SK-N-SH treated with all-trans-retinoic acid at 6 μM for 48 hours (cell line): Measurements from ENCODE around the gene MCM9.
A peak's percentile ranks its signal among the peaks of the same experiment; 100 is the strongest.

ENCODE experiments used
- ATAC-seq: fragments of 200-7000 bp; cut with Tn5 transposase; 3 replicates; pipeline ENCODE4 v1.9.1; 2020; ENCODE audit warnings: mild to moderate bottlenecking, moderate library complexity
- ARNTL ChIP-seq: fragments of 450-650 bp; formaldehyde crosslinking; IDR thresholded peaks from 2 replicates; pipeline ENCODE4 v1.5.0; 2020; ENCODE audit warnings: low read depth, mild to moderate bottlenecking, moderate library complexity, borderline replicate concordance
- BACH2 ChIP-seq: fragments of 250-450 bp; sonication (Bioruptor Pico); IDR thresholded peaks from 2 replicates; pipeline ENCODE4 v1.9.0; 2021; ENCODE audit warnings: mild to moderate bottlenecking, borderline replicate concordance
- CSDC2 ChIP-seq: fragments of 250-450 bp; sonication (Bioruptor Pico); IDR thresholded peaks from 2 replicates; pipeline ENCODE4 v1.5.0; 2020; ENCODE audit warnings: mild to moderate bottlenecking, moderate library complexity
- ESRRG ChIP-seq: fragments of 250-450 bp; sonication (Bioruptor Pico); IDR thresholded peaks from 2 replicates; pipeline ENCODE4 v1.6.1; 2021; ENCODE audit warnings: mild to moderate bottlenecking
- GLIS3 ChIP-seq: fragments of 250-450 bp; sonication (Bioruptor Pico); IDR thresholded peaks from 2 replicates; pipeline ENCODE4 v1.5.0; 2020; ENCODE audit warnings: mild to moderate bottlenecking, moderate library complexity
- ISL1 ChIP-seq: fragments of 250-450 bp; sonication (Bioruptor Pico); IDR thresholded peaks from 2 replicates; pipeline ENCODE4 v2.1.2; 2022; ENCODE audit warnings: mild to moderate bottlenecking, moderate library complexity
- OSR1 ChIP-seq: fragments of 250-450 bp; sonication (Bioruptor Pico); IDR thresholded peaks from 2 replicates; pipeline ENCODE4 v1.8.0; 2022; ENCODE audit warnings: moderate library complexity, mild to moderate bottlenecking, inconsistent platforms
- PPARA ChIP-seq: fragments of 250-450 bp; sonication (Bioruptor Pico); IDR thresholded peaks from 2 replicates; pipeline ENCODE4 v1.5.0; 2020; ENCODE audit warnings: mild to moderate bottlenecking, borderline replicate concordance
- RARB ChIP-seq: fragments of 250-450 bp; sonication (Bioruptor Pico); IDR thresholded peaks from 2 replicates; pipeline ENCODE4 v1.8.0; 2021; ENCODE audit warnings: mild to moderate bottlenecking, moderate library complexity
- SNAI2 ChIP-seq: fragments of 250-450 bp; sonication (Bioruptor Pico); IDR thresholded peaks from 2 replicates; pipeline ENCODE4 v1.5.0; 2020; ENCODE audit warnings: mild to moderate bottlenecking, moderate library complexity
- TCF4 ChIP-seq: fragments of 250-450 bp; sonication (Bioruptor Pico); IDR thresholded peaks from 2 replicates; pipeline ENCODE4 v1.8.0; 2021; ENCODE audit warnings: mild to moderate bottlenecking, moderate library complexity, borderline replicate concordance
- TOX ChIP-seq: fragments of 250-450 bp; sonication (Bioruptor Pico); IDR thresholded peaks from 2 replicates; pipeline ENCODE4 v1.8.0; 2021; ENCODE audit warnings: mild to moderate bottlenecking, moderate library complexity, borderline replicate concordance
- ZC3H10 ChIP-seq: fragments of 250-450 bp; sonication (Bioruptor Pico); IDR thresholded peaks from 2 replicates; pipeline ENCODE4 v1.5.1; 2021; ENCODE audit warnings: mild to moderate bottlenecking, moderate library complexity
- ZFP3 ChIP-seq: fragments of 250-450 bp; sonication (Bioruptor Pico); IDR thresholded peaks from 2 replicates; pipeline ENCODE4 v1.5.0; 2020; ENCODE audit warnings: mild to moderate bottlenecking, moderate library complexity
- ZFP30 ChIP-seq: fragments of 450-650 bp; formaldehyde crosslinking; IDR thresholded peaks from 2 replicates; pipeline ENCODE4 v1.5.0; 2022; ENCODE audit warnings: mild to moderate bottlenecking, moderate library complexity
- ZNF565 ChIP-seq: fragments of 450-650 bp; formaldehyde crosslinking; conservative IDR thresholded peaks from 2 replicates; pipeline ENCODE4 v1.5.0; 2020; ENCODE audit warnings: low read depth, mild to moderate bottlenecking, moderate library complexity
- ZNF70 ChIP-seq: fragments of 450-650 bp; formaldehyde crosslinking; IDR thresholded peaks from 2 replicates; pipeline ENCODE4 v1.5.0; 2020; ENCODE audit warnings: mild to moderate bottlenecking, moderate library complexity
- ZNF8 ChIP-seq: fragments of 450-650 bp; formaldehyde crosslinking; IDR thresholded peaks from 2 replicates; pipeline ENCODE4 v1.5.0; 2020; ENCODE audit warnings: mild to moderate bottlenecking, moderate library complexity
- TF ChIP-seq, protein P1 (sequence below): fragments of 250-450 bp; sonication (Bioruptor Pico); IDR thresholded peaks from 2 replicates; pipeline ENCODE4 v1.5.0; 2020; ENCODE audit warnings: mild to moderate bottlenecking, moderate library complexity
- TF ChIP-seq, protein P2 (sequence below): fragments of 250-450 bp; sonication (Bioruptor Pico); IDR thresholded peaks from 2 replicates; pipeline ENCODE4 v1.8.0; 2021; ENCODE audit warnings: low read depth, mild to moderate bottlenecking, moderate library complexity, borderline replicate concordance
- TF ChIP-seq, protein P3 (sequence below): fragments of 250-450 bp; sonication (Bioruptor Pico); IDR thresholded peaks from 2 replicates; pipeline ENCODE4 v1.8.0; 2020; ENCODE audit warnings: mild to moderate bottlenecking, moderate library complexity, borderline replicate concordance
- TF ChIP-seq, protein P4 (sequence below): fragments of 250-450 bp; sonication (Bioruptor Pico); IDR thresholded peaks from 2 replicates; pipeline ENCODE4 v1.5.1; 2020; ENCODE audit warnings: low read depth, mild to moderate bottlenecking, moderate library complexity
- TF ChIP-seq, protein P5 (sequence below): fragments of 250-450 bp; sonication (Bioruptor Pico); IDR thresholded peaks from 2 replicates; pipeline ENCODE4 v1.5.1; 2021; ENCODE audit warnings: mild to moderate bottlenecking, moderate library complexity

MCM9 gene

DNA sequence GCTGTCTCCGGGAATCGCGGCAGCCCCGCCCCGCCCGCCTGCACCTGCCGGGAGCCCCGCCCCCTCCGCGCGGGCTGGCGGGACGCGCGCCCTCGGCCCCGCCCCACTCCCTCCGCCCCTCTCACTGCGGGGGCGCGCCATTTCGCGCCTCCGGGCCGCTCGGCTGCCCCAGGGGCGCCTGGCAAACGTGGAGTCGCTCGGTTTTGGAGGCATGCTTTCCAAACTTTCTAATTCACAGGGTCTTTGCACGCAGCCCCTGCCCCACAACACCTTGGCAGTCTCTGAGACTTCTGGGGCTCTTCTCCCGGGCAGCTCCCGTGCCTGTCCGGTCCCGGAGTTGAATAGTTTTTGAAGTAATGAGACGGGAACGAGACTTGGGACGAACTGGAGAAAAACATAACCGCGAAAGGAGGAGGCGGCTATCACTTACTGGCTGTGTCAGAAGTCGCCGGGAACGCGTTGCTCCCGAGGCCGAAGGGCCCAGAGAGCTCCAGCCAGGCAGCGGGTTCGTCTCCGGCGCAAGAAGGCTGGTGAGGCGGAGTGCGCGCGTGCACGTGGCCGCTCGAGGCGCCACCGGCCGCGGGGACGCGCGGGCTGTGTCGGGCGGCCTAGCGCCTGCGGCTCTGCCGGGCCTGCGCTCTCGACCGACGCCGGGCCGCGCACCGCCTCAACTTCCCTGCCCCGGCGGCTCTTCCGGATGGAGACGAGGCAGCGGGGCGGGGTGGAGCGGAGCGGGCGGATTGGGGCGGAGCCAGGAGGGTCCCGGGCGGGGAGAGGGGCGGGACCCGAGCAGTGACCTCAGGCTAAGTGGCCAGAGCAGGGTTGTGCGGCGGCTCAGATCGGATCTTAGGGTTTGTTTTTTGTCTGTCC is at the start of gene MCM9:
TSS of gene MCM9 (minus strand) at position 699 of the 870 bp plus-strand sequence. CDS start 3,436 bp downstream, outside the sequence.
- no peak for TF ChIP-seq PPARA (CRISPR knock-in tag)
- 0 out of 2 replicates have a peak, but pooled peaks have one; percentile 20 for TF ChIP-seq CSDC2 (CRISPR knock-in tag)
- TF ChIP-seq, protein P1, sequence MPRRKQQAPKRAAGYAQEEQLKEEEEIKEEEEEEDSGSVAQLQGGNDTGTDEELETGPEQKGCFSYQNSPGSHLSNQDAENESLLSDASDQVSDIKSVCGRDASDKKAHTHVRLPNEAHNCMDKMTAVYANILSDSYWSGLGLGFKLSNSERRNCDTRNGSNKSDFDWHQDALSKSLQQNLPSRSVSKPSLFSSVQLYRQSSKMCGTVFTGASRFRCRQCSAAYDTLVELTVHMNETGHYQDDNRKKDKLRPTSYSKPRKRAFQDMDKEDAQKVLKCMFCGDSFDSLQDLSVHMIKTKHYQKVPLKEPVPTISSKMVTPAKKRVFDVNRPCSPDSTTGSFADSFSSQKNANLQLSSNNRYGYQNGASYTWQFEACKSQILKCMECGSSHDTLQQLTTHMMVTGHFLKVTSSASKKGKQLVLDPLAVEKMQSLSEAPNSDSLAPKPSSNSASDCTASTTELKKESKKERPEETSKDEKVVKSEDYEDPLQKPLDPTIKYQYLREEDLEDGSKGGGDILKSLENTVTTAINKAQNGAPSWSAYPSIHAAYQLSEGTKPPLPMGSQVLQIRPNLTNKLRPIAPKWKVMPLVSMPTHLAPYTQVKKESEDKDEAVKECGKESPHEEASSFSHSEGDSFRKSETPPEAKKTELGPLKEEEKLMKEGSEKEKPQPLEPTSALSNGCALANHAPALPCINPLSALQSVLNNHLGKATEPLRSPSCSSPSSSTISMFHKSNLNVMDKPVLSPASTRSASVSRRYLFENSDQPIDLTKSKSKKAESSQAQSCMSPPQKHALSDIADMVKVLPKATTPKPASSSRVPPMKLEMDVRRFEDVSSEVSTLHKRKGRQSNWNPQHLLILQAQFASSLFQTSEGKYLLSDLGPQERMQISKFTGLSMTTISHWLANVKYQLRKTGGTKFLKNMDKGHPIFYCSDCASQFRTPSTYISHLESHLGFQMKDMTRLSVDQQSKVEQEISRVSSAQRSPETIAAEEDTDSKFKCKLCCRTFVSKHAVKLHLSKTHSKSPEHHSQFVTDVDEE (CRISPR knock-in tag) = 0 out of 2 replicates have a peak, but pooled peaks have one; percentile 28
- TF ChIP-seq ISL1 (CRISPR knock-in tag) = no peak
- no peak for TF ChIP-seq RARB (CRISPR knock-in tag)
- TF ChIP-seq SNAI2 (CRISPR knock-in tag) = peak; percentile 77; the same call in 1 of the 2 replicates
- no peak for TF ChIP-seq OSR1 (CRISPR knock-in tag)
- TF ChIP-seq, protein P2, sequence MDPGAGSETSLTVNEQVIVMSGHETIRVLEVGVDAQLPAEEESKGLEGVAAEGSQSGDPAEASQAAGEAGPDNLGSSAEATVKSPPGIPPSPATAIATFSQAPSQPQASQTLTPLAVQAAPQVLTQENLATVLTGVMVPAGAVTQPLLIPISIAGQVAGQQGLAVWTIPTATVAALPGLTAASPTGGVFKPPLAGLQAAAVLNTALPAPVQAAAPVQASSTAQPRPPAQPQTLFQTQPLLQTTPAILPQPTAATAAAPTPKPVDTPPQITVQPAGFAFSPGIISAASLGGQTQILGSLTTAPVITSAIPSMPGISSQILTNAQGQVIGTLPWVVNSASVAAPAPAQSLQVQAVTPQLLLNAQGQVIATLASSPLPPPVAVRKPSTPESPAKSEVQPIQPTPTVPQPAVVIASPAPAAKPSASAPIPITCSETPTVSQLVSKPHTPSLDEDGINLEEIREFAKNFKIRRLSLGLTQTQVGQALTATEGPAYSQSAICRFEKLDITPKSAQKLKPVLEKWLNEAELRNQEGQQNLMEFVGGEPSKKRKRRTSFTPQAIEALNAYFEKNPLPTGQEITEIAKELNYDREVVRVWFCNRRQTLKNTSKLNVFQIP = no peak
- no peak for TF ChIP-seq GLIS3
- no peak for TF ChIP-seq ZNF70 (CRISPR knock-in tag)
- no peak for TF ChIP-seq ZFP30 (CRISPR knock-in tag)
- no peak for TF ChIP-seq ESRRG
- TF ChIP-seq, protein P3, sequence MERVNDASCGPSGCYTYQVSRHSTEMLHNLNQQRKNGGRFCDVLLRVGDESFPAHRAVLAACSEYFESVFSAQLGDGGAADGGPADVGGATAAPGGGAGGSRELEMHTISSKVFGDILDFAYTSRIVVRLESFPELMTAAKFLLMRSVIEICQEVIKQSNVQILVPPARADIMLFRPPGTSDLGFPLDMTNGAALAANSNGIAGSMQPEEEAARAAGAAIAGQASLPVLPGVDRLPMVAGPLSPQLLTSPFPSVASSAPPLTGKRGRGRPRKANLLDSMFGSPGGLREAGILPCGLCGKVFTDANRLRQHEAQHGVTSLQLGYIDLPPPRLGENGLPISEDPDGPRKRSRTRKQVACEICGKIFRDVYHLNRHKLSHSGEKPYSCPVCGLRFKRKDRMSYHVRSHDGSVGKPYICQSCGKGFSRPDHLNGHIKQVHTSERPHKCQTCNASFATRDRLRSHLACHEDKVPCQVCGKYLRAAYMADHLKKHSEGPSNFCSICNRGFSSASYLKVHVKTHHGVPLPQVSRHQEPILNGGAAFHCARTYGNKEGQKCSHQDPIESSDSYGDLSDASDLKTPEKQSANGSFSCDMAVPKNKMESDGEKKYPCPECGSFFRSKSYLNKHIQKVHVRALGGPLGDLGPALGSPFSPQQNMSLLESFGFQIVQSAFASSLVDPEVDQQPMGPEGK (CRISPR knock-in tag) = no peak
- TF ChIP-seq BACH2 (CRISPR knock-in tag) = no peak
- TF ChIP-seq TCF4 (CRISPR knock-in tag) = no peak
- TF ChIP-seq, protein P4, sequence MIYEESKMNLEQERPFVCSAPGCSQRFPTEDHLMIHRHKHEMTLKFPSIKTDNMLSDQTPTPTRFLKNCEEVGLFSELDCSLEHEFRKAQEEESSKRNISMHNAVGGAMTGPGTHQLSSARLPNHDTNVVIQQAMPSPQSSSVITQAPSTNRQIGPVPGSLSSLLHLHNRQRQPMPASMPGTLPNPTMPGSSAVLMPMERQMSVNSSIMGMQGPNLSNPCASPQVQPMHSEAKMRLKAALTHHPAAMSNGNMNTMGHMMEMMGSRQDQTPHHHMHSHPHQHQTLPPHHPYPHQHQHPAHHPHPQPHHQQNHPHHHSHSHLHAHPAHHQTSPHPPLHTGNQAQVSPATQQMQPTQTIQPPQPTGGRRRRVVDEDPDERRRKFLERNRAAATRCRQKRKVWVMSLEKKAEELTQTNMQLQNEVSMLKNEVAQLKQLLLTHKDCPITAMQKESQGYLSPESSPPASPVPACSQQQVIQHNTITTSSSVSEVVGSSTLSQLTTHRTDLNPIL (CRISPR knock-in tag) = no peak
- no peak for TF ChIP-seq ZFP3 (CRISPR knock-in tag)
- TF ChIP-seq ARNTL (CRISPR knock-in tag) = no peak
- no peak for TF ChIP-seq ZNF565 (CRISPR knock-in tag)
- TF ChIP-seq ZNF8 = no peak
- no peak for TF ChIP-seq TOX (CRISPR knock-in tag)
- no peak for TF ChIP-seq ZC3H10 (CRISPR knock-in tag)
- TF ChIP-seq, protein P5, sequence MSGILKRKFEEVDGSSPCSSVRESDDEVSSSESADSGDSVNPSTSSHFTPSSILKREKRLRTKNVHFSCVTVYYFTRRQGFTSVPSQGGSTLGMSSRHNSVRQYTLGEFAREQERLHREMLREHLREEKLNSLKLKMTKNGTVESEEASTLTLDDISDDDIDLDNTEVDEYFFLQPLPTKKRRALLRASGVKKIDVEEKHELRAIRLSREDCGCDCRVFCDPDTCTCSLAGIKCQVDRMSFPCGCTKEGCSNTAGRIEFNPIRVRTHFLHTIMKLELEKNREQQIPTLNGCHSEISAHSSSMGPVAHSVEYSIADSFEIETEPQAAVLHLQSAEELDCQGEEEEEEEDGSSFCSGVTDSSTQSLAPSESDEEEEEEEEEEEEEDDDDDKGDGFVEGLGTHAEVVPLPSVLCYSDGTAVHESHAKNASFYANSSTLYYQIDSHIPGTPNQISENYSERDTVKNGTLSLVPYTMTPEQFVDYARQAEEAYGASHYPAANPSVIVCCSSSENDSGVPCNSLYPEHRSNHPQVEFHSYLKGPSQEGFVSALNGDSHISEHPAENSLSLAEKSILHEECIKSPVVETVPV (CRISPR knock-in tag) = no peak
- ATAC-seq = peak; percentile 98

DNA sequence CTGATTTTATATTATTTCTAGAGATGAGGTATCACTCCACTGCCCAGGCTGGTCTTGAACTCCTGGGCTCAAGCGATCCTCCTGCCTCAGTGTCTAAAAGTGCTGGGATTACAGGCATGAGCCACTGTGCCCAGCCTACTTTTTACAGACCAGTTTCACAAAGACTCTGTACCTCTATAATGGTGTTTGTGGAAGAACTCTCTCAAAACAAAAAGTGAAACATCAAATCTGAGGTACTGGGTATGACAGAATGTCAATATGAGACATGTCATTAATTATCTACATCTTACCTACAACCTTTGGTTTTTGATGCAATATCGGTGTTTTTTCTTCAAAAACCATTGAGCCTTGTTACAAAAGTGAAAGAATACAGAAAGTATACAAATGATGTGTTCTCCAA is 49.4 kb upstream of the MCM9 start:
- no peak for ATAC-seq
- TF ChIP-seq RARB (CRISPR knock-in tag) = no peak
- TF ChIP-seq ESRRG = no peak
- TF ChIP-seq TOX (CRISPR knock-in tag) = no peak
- TF ChIP-seq, protein P4 (CRISPR knock-in tag) = no peak
- TF ChIP-seq ZFP3 (CRISPR knock-in tag) = no peak
- no peak for TF ChIP-seq ZFP30 (CRISPR knock-in tag)
- TF ChIP-seq ZNF8 = no peak
- TF ChIP-seq ZC3H10 (CRISPR knock-in tag) = no peak
- no peak for TF ChIP-seq OSR1 (CRISPR knock-in tag)
- TF ChIP-seq SNAI2 (CRISPR knock-in tag) = no peak
- TF ChIP-seq ZNF70 (CRISPR knock-in tag) = no peak
- TF ChIP-seq TCF4 (CRISPR knock-in tag) = no peak
- TF ChIP-seq PPARA (CRISPR knock-in tag) = no peak
- TF ChIP-seq, protein P3 (CRISPR knock-in tag) = no peak
- TF ChIP-seq, protein P2 = no peak
- no peak for TF ChIP-seq ISL1 (CRISPR knock-in tag)
- no peak for TF ChIP-seq CSDC2 (CRISPR knock-in tag)
